ENCODE measurements around the gene RNF141. TPM values are rescaled to one million over a fixed set of nuclear protein-coding genes. Genes with fewer than 3 reads are reported as not detected.

Gene RNF141
- total and polyA plus RNA-seq, 2 of the 13 experiments (the other 11 are each of a cell fraction or from before 2014, with no cell fraction given): 9.3 to 22.4 TPM

GRCh38 chr11:10540915-10541560 lies at the start of gene RNF141 (continued):
- TF ChIP-seq ZNF207 (IDR thresholded peaks at IDR 0.05; ENCODE audit: borderline replicate concordance): no peak
- TF ChIP-seq RFXAP (CRISPR knock-in tag; IDR thresholded peaks at IDR 0.05; ENCODE audit: borderline replicate concordance): 0 out of 2 replicates have a peak, but pooled peaks have one; percentile 14
- no peak for TF ChIP-seq SCMH1 (CRISPR knock-in tag; IDR thresholded peaks at IDR 0.05; ENCODE audit: borderline replicate concordance)
- peak; percentile 85 for TF ChIP-seq ZGPAT (CRISPR knock-in tag; IDR thresholded peaks at IDR 0.05)
- 0 out of 2 replicates have a peak, but pooled peaks have one; percentile 26 for TF ChIP-seq CENPT (CRISPR knock-in tag; IDR thresholded peaks at IDR 0.05; ENCODE audit: low read depth)
- peak; percentile 84 for TF ChIP-seq ZNF543 (CRISPR knock-in tag; IDR thresholded peaks at IDR 0.05)
- no peak for TF ChIP-seq PRDM15 (CRISPR knock-in tag; IDR thresholded peaks at IDR 0.05)
- TF ChIP-seq ZBTB10 (CRISPR knock-in tag; IDR thresholded peaks at IDR 0.05; ENCODE audit: borderline replicate concordance): no peak
- no peak for TF ChIP-seq ZNF773 (CRISPR knock-in tag; IDR thresholded peaks at IDR 0.05; ENCODE audit: borderline replicate concordance)
- peak; percentile 49; the same call in 1 of the 2 replicates for TF ChIP-seq HES4 (CRISPR knock-in tag; IDR thresholded peaks at IDR 0.05; ENCODE audit: borderline replicate concordance)
- no peak for TF ChIP-seq ZNF703 (CRISPR knock-in tag; IDR thresholded peaks at IDR 0.05; ENCODE audit: borderline replicate concordance)
- TF ChIP-seq FOXM1 (CRISPR knock-in tag; IDR thresholded peaks at IDR 0.05): no peak
- TF ChIP-seq ARNTL (CRISPR knock-in tag; IDR thresholded peaks at IDR 0.05): 0 out of 2 replicates have a peak, but pooled peaks have one; percentile 48
- peak; percentile 80 for TF ChIP-seq BCL3 (CRISPR knock-in tag; IDR thresholded peaks at IDR 0.05)
- TF ChIP-seq ZNF800 (CRISPR knock-in tag; IDR thresholded peaks at IDR 0.05): peak; percentile 84
- TF ChIP-seq ZNF282 (IDR thresholded peaks at IDR 0.05; ENCODE audit: partially characterized antibody): no peak
- TF ChIP-seq LCORL (IDR thresholded peaks at IDR 0.05): no peak
- peak; percentile 38; the same call in 1 of the 2 replicates for TF ChIP-seq LCORL (CRISPR knock-in tag; IDR thresholded peaks at IDR 0.05)
